AG04449 (cell line): ENCODE results near the gene THSD4.

Source experiments
- CTCF ChIA-PET: fragments of 350-600 bp; formaldehyde crosslinking; extraction: SDS; loops from one replicate; lab custom pipeline; 2021; ENCODE audit warnings: antibody characterized with exemption; lab: Yijun Ruan, JAX
- POLR2A ChIA-PET: fragments of 400-600, 350-600 bp; formaldehyde crosslinking; extraction: SDS; loops from one replicate; lab custom pipeline; 2020; ENCODE audit warnings: antibody characterized with exemption, inconsistent platforms; lab: Yijun Ruan, JAX
- DNase-seq: peaks from one replicate; pipeline ENCODE4 v3.0.0-alpha.2; 2010; ENCODE audit warnings: low read depth, low spot score
- H3K4me3 ChIP-seq: 2 replicates; pipeline ENCODE4 v1.5.1; 2011; ENCODE audit warnings: low read depth, mild to moderate bottlenecking, control low read depth, low read length
- TF ChIP-seq, protein P1 (sequence below): IDR thresholded peaks from one replicate; pipeline ENCODE4 v1.5.1; 2011; ENCODE audit warnings: mild to moderate bottlenecking, moderate library complexity, low read length, control low read depth, inconsistent platforms; ENCODE audit not compliant: insufficient read depth; ENCODE audit errors: missing control alignments

Gene THSD4

DNA sequence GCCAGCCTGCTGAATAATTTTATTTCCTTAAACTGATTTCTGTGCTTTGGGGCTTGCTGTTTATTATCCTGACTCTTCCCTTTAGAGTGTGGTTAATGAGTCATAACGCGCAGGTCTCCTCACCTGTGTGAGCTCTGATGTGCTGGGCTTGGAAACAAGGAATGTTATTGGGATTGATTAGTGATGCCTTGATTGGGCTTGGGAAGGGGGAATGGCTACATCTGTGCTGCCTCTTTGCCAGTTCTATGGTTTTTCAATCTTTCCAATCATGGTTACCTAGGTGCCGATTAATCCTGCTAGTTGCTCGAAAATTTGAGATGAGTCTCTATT, 161.0 kb downstream of the THSD4 start:
- CTCF ChIA-PET: interaction anchor here (1.6 kb wide), 1 partner anchor 110 kb away, joined by 3 read pairs; no protein-coding TSS in a partner anchor

GRCh38 chr15:71278989-71279756, 163.9 kb downstream of the THSD4 start:
- H3K4me3 ChIP-seq: no peak overlapping the region
- TF ChIP-seq, protein P1, sequence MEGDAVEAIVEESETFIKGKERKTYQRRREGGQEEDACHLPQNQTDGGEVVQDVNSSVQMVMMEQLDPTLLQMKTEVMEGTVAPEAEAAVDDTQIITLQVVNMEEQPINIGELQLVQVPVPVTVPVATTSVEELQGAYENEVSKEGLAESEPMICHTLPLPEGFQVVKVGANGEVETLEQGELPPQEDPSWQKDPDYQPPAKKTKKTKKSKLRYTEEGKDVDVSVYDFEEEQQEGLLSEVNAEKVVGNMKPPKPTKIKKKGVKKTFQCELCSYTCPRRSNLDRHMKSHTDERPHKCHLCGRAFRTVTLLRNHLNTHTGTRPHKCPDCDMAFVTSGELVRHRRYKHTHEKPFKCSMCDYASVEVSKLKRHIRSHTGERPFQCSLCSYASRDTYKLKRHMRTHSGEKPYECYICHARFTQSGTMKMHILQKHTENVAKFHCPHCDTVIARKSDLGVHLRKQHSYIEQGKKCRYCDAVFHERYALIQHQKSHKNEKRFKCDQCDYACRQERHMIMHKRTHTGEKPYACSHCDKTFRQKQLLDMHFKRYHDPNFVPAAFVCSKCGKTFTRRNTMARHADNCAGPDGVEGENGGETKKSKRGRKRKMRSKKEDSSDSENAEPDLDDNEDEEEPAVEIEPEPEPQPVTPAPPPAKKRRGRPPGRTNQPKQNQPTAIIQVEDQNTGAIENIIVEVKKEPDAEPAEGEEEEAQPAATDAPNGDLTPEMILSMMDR: no peak
- ChIA-PET POLR2A (interaction anchor here (0.7 kb wide), 1 partner anchor 16 kb away, joined by 8 read pairs; no protein-coding TSS in a partner anchor), CTCF (interaction anchor here (0.6 to 1.4 kb wide), 4 partner anchors 11 to 304 kb away, joined by 3 to 4 read pairs (median 3); no protein-coding TSS in a partner anchor)
- DNase-seq: peak; percentile 90

More for the DNA sequence above, 161.0 kb downstream of the THSD4 start:
- TF ChIP-seq, protein P1: no peak
- DNase-seq: no peak
- POLR2A ChIA-PET: no interaction called here
- H3K4me3 ChIP-seq: no peak overlapping the region

GRCh38 chr15:71279757-71280141, 164.5 kb downstream of the THSD4 start:
- no peak for DNase-seq
- CTCF ChIA-PET: interaction anchor here (0.6 to 1.0 kb wide), 2 partner anchors 124 to 163 kb away, joined by 3 read pairs; no protein-coding TSS in a partner anchor
- H3K4me3 ChIP-seq: no peak overlapping the region
- POLR2A ChIA-PET: no interaction called here
- TF ChIP-seq, protein P1: no peak

GRCh38 chr15:71280206-71280605, 164.9 kb downstream of the THSD4 start:
- DNase-seq: no peak
- ChIA-PET CTCF (interaction anchor here (1.0 kb wide), 1 partner anchor 163 kb away, joined by 3 read pairs; no protein-coding TSS in a partner anchor), POLR2A (no interaction called here)
- no peak overlapping the region for H3K4me3 ChIP-seq
- TF ChIP-seq, protein P1: no peak

DNA sequence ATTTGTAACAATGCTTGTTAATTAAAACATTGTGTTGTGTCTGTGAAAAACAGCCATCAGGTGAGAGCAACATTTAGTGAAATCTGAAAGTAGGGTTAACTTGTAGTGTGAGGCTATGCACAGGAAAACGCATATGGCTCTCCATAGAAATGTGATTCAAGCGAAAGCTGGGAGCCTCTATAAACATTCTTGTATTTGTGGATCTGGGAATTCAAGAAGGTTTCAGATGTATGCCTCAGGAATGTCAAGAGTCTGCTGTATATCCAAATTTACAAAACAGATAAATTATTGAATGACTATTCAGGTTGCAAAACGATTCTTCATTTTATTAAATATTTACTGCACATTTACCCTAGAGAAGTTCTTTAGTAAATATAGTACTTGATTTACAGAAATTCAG, 166.0 kb downstream of the THSD4 start:
- no peak for DNase-seq
- TF ChIP-seq, protein P1: no peak
- ChIA-PET POLR2A (no interaction called here), CTCF (no interaction called here)
- H3K4me3 ChIP-seq: no peak overlapping the region

- TF ChIP-seq, protein P1: no peak
- no peak for DNase-seq
- no peak overlapping the region for H3K4me3 ChIP-seq
- POLR2A ChIA-PET: no interaction called here
- CTCF ChIA-PET: interaction anchor here (0.8 kb wide), 1 partner anchor 162 kb away, joined by 4 read pairs; no protein-coding TSS in a partner anchor
Measured at GRCh38 chr15:71282076-71282475, 166.8 kb downstream of the THSD4 start.
